Measurements from ENCODE around the gene FAM180A.
"Not testable (repeated sequence)": the region's sequence is repeated elsewhere in the genome, so short reads cannot be mapped to it uniquely, and the experiment has no call there.

Gene FAM180A

DNA sequence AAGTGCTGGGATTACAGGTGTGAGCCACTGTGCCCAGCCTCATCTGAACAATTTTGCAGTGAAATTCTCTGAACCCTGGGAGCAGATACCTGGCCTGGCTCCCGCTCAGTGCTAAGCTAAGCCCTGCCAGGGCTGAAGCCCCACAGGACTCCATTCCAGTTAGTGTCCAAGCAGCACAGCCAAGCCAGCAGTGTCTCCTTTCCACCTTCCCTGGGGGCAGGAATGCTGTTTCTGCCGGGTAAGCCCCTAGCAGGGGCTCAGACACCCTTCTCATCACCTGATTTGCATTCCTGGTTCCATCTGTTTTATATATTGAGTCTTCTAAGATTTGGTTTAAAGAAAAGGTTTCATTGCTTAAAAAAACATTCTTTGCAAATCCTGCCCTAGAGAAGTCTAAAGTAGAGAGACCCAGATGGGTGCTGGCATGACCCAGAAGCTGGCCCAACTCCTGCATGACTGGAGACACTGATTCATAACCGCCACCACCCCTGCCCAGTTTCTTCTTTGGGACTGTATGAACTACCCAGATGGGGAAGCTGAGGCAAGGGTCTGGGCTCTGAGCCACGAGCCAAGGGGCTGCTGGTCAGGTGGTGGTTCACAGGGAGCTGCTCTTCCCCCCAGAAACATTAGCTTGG, 34.7 kb downstream of the FAM180A start:
- no peak for DNase-seq (ENCODE audit: low spot score)

DNA sequence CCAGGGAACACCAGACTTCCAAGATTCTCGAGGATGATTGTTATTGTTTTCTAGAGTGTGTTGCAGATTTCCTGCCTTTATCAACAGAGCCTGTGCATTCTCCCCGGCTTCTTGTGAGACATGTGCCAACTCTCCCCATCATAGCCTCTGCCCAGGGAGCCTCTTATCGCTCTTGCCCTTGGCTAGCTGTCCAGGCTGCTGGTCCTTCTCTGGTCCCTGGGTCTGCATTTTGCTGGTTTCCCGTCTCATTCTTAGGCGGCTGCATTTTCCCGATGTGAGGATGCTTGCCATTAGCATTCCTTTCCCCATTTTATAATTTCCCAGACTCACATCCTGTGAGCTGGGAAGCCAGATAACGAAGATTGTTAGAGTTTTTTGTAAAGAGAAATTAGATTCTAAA, 35.8 kb downstream of the FAM180A start:
- DNase-seq (ENCODE audit: low spot score), result no peak

DNA sequence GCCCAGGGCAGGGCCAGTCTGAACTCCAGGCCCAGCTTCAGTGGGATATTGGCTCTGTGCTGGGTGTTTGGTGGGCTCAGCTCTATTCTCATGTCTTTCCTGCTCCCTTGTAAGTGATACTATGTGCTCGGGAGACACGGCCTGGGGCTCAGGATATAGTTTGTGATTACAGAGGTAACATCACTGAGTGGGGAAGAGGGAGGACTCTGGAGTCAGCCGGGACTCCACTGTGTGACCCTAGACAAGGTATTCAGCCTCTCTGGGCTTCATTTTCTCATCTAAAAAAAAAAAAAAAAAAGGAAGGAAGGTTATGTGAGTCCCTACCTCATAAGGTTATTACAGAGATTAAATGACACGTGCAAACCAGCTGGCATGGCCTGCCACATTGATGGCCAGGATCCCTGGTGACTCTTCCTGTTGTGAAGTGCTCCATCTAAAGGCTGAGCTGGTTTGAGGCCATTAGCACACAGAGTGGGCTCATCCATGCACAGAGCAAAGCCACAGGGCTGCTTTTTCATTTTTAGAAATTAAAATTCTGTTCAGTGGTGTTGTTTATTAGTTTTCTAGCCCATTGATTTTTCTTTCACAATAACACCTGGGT, 36.3 kb downstream of the FAM180A start:
- no peak for DNase-seq (ENCODE audit: low spot score)

DNA sequence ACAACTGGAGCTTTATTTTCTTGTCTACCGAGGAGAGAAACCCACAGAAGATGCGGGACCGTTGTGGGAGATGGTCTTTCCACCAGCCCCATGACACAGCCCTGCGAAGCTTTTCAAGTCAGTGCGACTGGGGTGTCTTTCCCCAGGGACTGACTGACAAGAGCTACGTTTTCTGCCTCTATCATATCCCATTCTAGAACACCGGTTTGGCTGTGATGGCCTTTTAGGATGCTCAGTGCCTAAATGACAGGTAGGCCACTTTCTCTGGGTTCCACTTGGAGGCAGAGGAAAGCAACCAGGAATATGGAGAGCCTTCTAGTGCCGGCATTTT, 37.5 kb downstream of the FAM180A start:
- DNase-seq (ENCODE audit: low spot score), result no peak

DNA sequence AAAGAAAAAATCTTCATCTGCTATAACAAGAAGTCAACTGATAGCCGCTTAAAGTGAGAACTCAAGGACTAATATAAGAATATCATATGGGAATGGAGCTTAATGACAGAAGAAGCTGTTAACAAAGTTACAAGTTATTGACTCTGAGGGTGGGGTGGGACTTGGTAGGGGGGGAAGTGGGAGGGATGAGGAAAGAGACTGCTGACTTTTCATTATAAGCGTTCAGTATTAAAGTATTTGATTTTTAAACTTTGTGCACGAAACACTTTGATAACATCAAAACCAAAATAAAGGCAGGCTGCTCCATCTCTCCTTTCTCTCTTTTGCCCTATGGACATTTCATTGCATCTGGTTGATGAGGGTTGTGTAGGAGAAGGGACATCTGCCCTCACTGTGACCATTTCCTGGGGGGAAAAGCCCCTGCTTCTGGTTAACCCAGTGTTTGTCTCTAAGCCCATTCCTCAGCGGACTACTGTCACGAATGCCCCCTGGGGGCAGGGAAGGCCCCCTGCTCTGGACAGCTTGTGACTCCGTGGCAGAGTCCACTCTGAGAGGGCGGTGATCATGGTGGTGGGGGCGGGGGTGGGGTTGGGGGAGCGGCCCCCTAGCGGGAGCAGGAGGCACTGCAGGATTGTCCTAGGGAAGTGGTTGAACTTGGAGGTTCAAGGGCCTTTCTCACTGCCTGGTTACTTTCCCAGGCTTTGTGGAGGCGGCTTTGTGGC, 38.0 kb downstream of the FAM180A start:
- peak; percentile 64 for DNase-seq (ENCODE audit: low spot score)

DNA sequence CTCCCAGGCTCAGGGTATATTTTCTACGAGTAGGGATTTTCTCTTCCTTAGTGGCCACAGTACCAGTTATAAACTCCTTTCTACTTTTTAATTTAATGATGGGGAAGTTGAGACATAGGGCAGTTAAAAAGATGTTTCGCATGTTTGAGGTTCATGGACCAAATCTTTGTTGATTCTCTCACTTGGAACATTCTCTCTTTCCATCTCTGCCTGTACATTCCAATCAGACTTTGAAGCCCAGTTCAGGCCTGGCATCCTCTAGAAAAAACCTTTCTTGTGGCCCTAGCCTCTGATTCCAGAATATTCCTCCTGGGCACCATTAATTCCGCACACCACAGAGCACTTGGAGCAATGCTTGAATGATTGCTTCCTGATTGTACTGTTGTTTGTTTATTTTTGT, 39.1 kb downstream of the FAM180A start:
- DNase-seq (ENCODE audit: low spot score), result no peak

DNA sequence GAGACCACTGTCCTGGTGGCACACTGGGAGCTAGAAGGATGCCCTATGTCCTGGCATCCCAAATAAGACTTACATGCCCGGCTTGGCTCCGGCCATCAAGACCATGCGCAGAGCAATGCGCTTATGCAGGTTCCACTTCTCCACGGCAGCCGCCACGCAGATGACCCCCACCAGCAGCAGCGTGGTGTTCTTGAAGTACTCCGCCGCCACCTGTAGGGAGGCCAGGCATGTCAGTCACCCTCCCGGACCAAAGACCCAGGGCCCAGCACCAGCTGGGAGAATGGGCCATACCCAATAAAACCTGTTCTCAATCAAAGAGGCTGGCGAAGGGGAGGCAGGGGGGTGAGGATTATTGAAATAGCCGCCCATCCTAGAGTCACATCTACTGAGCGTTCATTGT, 40.6 kb downstream of the FAM180A start:
- DNase-seq (ENCODE audit: low spot score), result no peak

DNA sequence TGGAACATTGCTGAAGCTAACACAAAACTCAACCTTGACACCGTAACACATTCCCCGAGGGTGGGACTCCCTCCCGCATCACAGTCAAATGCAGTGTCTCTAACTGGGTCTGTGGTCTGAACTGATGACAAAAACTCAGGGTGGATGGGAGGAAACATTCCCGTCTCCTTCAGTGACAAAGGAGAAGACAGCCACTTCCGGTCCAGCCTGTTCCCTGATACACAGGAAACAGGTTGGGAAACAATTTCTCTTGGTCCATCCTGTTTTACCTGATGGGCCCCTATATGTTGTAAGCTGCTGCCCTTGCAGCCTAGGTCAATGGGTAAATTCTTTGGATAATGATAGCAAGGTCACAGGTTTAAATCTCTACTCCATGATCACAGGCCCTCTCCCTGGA, 41.0 kb downstream of the FAM180A start:
- no peak for DNase-seq (ENCODE audit: low spot score)

DNA sequence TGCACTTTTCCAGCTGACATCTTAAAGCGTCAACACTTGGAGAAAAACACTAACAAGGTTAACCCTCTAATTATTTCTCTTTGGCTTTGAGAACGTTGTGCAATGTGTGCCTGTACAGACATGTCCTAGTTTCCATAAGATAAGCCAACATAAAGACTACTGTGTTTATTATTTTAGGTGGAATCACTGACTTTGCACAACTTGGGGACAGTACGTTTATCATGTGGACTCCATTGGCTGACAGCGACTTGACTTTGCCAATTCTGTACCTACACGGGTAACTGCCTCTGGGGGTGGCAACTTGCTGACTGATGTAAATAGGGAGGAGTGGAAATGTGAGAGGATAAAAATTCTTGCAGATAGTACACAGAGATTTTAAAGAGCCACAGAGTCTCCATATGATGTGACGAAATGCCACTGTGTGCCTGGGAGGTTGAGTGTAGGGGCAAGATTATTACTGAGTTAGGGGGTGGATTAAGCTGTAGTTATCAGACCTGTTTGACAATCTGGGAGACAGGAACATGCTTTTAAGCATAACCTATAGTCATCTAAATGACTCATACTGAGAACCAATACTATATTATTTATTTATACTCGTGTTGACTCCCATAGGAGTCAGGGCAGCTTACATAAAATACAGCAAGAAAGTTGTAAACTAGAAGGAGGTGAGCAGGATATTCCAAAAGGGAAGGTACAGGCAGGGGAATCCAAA, 41.6 kb downstream of the FAM180A start:
- DNase-seq (ENCODE audit: low spot score), result no peak

DNA sequence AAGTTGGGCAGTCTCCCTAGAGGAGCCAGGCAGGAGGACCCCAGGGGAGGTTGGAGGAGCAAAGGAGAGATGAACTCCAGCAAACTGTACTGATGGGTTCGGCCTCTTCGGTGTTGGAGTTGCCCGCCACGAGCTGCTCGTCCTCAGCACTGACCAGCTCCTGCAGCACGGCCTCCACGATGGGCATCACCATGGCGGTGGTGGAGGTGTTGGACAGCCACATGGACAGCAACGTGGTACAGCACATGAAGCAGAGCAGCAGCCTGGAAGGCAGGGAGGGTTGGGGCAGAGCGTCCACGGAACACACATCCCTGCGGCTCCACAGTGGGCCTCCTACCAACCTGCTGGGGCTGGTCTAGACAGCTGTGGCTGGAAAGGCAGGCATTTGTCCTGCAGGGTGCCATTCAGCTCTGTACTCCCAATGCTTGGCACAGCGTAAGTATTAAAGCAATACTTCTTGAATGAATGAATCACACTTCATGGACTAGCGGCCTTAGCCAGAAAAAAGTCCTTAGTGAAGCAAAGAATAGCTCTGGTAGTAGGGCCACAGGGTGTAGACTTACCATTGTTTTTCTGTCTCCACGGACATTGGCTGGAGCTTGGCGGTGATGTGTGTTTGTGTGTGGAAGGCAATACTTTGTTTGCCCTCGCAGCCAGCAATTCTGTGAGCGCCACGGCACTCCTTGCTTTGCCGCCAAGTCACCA, 42.4 kb downstream of the FAM180A start:
- no peak for DNase-seq (ENCODE audit: low spot score)

DNA sequence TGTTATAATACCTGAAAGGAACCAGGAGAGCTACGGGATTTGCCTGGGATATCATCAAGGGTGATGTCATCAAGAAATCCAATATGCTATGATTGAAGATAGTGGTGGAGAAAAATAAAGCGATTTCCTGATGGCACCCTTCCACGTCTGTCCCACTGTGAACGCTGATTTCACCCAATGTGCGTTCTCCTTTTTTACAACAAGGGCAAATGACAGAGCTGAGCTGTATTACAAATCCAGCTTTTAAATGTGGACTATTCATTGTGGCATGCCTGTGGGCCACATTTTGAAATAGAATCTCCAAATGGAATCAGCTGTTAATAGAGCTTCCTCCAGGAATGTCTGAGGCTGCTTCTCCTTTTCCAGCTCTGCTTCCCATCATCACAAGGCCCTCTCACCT, 43.9 kb downstream of the FAM180A start:
- DNase-seq (ENCODE audit: low spot score), result no peak

DNA sequence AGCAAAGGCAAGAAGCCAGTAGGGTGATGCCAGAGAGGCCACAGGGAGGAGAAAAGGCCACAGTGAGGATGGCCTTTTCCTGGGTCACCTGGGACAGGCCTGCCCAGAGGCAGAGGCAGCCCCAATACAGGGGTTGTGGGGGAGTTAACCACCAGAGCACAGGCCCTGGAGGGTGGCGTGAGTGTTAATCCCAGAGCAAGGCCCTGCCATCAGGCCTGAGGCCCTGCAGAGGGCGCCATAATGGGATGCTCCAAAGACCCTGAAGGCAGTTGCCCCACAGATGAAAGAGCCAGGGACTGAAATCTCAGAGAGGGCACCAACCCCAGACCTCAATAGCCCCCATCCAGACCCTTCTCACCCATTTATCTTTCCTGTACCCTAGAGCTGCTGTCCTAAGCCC, 44.5 kb downstream of the FAM180A start:
- no peak for DNase-seq (ENCODE audit: low spot score)

DNA sequence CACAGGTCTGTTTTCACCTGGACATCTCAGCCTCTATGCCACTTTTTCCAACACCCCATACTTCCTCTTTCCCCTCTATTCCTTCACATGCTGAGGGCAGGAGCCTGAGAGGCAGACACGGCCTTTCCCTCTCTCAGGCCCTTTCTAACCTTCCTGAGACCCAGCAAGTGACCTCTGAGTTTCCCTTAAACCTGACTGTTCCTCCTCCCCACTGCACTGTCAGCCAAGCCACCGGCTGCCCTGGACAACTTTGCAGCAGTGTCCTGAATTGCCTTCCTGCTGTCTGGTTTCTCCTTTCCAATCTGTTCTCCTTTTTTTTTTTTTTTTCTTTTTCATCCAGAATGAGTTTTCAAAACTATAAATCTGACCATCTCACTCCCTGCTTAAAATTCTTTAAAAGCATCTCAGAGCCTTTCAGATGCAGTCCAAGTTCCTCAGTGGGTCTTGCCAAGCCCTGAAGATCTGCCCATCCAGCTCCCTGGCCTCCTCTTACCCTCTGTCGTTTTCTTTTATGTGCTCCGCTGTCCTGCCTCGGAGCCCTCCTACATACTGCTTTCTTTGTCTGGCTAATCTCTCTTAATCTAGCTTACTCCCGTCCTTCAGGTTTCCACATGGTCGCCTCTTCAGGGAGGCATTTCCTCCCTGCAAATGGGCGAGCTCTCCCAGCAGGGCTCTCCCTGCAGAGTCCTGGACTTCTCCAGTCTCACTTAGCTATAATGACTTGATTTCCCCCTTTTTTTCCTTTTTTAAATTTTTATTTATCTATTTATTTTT, 51.1 kb downstream of the FAM180A start:
- DNase-seq (ENCODE audit: low spot score), result peak; percentile 88

DNA sequence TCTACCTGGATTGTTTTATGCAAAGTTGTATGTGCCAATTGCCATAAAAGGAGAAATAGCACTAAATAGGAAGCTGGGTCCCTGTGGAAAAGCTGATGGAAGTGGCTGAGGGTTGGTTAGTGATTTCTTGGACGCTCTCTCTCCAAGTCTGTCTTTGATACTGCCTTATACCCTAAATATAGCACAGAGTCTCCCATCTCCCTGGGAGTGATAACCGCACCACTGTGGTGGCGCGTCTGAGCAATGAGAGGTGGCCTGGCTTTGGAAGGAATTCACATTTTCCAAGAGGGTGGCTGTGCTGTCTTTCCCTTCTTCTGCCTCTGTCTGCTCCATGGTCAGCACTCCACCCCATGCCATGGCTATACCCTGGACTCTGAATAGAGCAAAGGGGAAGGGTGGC, 55.1 kb downstream of the FAM180A start:
- DNase-seq (ENCODE audit: low spot score), result no peak

DNA sequence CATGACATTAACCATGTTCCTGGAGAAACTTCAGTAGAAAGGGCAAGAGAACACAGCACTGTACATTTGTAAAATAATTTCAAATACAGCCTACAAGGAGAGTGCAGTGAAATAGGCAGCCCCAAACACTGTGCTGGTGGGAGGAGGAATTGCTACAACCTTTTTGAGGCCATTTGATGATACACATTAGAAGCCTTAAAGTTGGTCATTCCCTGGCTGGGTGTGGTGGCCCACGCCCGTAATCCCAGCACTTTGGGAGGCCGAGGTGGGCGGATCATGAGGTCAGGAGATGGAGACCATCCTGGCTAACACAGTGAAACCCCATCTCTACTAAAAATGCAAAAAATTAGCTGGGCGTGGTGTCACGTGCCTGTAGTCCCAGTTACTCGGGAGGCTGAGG, 56.0 kb downstream of the FAM180A start:
- DNase-seq (ENCODE audit: low spot score), result not testable (repeated sequence)

DNA sequence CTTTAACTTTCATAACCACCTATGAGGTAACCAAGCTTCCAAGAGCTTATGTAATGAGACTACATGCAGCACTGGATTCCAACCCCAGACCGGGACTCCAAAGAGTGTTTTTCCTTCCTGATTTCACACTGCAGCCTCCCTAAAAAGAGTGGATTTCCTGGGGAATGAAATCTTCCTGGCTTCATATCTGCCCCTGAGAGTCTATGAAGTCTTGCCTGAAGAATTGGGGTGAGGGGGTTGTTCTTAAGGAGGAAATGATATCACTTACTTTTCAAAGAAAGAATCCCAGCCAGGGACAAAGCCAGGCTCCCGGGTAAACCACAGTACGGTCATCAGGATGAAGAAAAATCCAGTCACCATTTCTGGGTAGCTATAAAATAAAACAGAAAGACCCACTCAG, 56.6 kb downstream of the FAM180A start:
- DNase-seq (ENCODE audit: low spot score), result no peak

DNA sequence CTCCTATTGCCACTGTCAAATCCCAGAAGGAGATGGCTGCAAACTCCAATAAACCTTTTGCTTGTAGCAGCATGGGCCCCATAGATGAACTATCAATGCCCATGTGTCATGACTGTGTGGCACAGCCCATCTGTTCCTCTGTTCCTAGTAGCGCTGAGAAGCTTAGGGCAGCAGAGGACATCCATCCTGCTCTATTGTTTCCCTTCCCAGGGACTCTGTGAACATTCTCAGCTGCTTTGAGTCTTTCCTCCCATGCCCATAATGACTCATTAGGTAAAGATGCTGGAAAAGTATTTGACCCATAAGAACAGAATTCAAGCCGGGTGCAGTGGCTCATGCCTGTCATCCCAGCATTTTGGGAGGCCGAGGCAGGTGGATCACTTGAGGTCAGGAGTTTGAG, 58.0 kb downstream of the FAM180A start:
- DNase-seq (ENCODE audit: low spot score), result no peak

DNA sequence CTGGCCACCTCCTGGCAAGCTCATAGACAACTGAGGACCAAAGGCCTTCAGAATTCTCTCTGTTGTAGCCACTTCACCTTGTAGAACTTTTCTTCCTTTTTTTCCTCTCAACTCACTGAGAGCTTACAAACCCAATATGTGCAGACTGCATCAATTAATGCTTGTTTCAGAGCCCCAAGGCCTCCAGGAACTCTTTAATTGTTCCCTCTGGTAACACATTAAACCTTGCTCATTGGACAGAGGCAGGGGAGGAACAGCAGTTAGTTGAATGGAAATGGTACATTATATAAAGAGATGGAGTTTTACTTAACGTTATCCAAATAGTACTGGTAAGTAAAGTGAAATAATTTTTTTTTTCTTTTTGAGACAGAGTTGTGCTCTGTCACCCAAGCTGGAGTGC, 61.1 kb downstream of the FAM180A start:
- DNase-seq (ENCODE audit: low spot score), result no peak

DNA sequence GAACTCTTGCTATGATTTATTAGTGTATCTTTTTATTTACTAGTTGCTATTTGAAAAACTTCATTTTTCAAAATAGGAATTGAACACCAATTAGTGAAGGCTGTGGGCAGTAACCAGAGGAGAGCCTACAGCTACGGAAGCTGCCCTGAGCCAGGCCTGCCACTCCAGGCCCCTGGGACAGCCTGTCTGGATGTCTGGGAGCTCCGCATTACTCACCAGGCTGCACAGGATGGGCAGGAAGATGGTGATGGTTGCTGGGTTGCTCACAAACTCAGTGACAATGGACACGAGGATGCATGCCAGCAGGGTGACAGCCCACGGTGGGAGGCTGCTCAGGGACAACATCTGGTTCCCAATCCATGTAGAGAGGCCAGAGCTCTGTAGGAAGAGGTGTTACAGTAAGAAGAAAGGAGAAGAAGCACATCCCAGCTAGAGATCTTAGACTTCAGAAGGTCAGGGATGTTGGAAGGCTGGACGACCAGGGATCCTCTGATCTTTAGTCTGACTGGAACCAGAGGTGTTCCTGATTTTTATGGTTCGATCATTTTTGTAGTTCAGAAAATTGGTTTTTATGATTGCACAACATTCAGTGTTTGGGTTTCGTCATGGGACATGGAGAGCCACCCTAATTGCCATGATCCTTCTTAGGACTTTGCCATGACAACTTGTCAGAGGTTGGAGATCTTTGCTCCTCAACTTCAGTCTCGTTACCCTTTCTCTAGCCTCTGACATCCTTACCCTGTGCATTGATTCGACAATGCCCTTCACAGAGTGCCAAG, 63.1 kb downstream of the FAM180A start:
- no peak for DNase-seq (ENCODE audit: low spot score)

DNA sequence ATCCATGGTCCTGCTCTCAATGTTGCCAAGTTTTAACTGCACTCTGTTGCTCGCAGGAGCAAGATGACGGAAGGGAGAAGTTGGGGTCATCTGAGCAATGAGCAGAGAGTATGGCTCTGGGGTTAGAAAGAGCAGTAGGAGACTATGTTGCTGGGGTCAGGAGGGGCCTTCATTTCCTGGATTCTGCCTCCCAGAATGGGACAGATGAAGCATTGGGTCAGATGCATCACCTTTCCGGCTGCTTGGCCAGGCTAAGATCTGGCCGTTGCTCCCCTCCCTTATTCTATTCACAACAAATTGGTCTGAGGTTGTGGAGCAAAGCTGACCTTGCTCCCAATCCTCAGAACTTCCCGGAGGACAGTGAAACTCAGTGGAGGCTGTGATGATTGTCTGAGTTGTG, 63.9 kb downstream of the FAM180A start:
- DNase-seq (ENCODE audit: low spot score), result no peak

DNA sequence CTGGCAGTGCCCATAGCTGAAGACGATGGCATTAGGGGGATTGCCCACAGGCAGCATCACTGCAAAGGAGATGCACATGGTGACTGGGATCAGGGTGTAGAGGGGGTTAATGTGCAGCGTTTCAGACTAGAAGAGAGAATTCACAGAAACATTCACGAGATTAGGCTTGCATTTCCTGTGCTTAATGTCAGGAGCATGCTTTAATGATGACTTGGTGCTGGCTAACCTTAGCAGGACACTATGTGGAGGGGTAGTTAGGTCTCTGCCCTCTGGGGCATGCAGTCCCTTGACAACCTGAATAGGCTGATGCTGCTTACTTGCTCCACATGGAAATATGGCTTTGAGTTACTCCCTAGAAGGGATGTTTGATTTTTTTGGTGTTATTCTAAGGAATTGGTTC, 64.5 kb downstream of the FAM180A start:
- peak; percentile 57 for DNase-seq (ENCODE audit: low spot score)
